Psoas muscle (tissue), 8 donors: Measurements from ENCODE around the gene DGCR2. TPM values are rescaled to one million over a fixed set of nuclear protein-coding genes. Genes with fewer than 3 reads are reported as not detected.
"Not testable (repeated sequence)": the region's sequence is repeated elsewhere in the genome, so short reads cannot be mapped to it uniquely, and the experiment has no call there.

ENCODE experiments used
- ATAC-seq, 4 donors: fragments of 200-7000 bp; cut with Tn5 transposase; one replicate each; pipeline ENCODE4 v1.9.1; 2020; ENCODE audit warnings: moderate library complexity in 3 of 4, mild to moderate bottlenecking in 2 of 4
- DNase-seq, 2 donors: peaks; one replicate each; pipeline ENCODE4 v3.0.0-alpha.2; 2020
- H3K27ac ChIP-seq: fragments of 200-600 bp; one replicate; pipeline ENCODE4 v1.8.0; 2022
- H3K27me3 ChIP-seq, 3 donors: fragments of 200-600 bp in 1 of 3; one replicate each; pipeline versions ENCODE4 v1.6.1 to v1.8.0; 2013 to 2022; ENCODE audit warnings: low read length in 2 of 3, mild to moderate bottlenecking in 2 of 3, moderate library complexity in 1 of 3; ENCODE audit not compliant: insufficient read depth in 3 of 3
- H3K36me3 ChIP-seq, 2 donors: fragments of 200-600 bp in 1 of 2; one replicate each; pipeline versions ENCODE4 v1.6.1 to v1.8.0; 2013 to 2022; ENCODE audit warnings: low read depth in 1 of 2, mild to moderate bottlenecking in 1 of 2, moderate library complexity in 1 of 2; ENCODE audit not compliant: insufficient read depth in 1 of 2
- H3K4me1 ChIP-seq: fragments of 200-600 bp; one replicate; pipeline ENCODE4 v1.8.0; 2022
- H3K4me3 ChIP-seq: fragments of 200-600 bp; one replicate; pipeline ENCODE4 v1.8.0; 2022; ENCODE audit warnings: mild to moderate bottlenecking
- H3K9me3 ChIP-seq: fragments of 200-600 bp; one replicate; pipeline ENCODE4 v1.8.0; 2022
- CTCF ChIP-seq: fragments of 200-600 bp; IDR thresholded peaks from one replicate; pipeline ENCODE4 v1.8.0; 2022; ENCODE audit warnings: antibody characterized with exemption
- WGBS, 3 donors: extraction: QIAGEN DNeasy Blood & Tissue Kit; methylation state at CpG; one replicate each; pipeline versions ENCODE4 v1.1.6 to v1.1.7; 2013; 5-methylcytosine and 5-hydroxymethylcytosine counted together
- intact Hi-C, 2 donors: fragments of 100-400 bp; cut with DNase I; formaldehyde crosslinking; loops; one replicate each; pipeline versions ENCODE4 v1.11.0 to v1.14.2; 2022
- polyA plus RNA-seq, 3 donors: library from polyadenylated mRNA; stranded (reverse); fragments of 200-250 nt; gene quantifications; one replicate each; pipeline ENCODE4 v1.2.3, GENCODE V29; 2013
- total RNA-seq, 4 donors: library from RNA; stranded (reverse); fragmentation: NEBNext Ultra II Directional in 2 of 4; extraction: Animal tissue kit (Norgen Biotek cat#: 25700) in 2 of 4; gene quantifications; one replicate each; pipeline versions ENCODE4 v1.2.1 to v1.2.4, GENCODE V29; 2021 to 2023
- donor health status: healthy with polysubstance abuse.
- donor health status: DM: no; HTN: no; CAD: no; lungs with moderate emphysema.
- donor health status: Bipolar disorder and iron deficiency.
- donor health status: healthy.
- donor health status: DM: yes; HTN: yes; CAD: no.
- donor health status: DM: no; HTN: no; CAD: no.
- donor health status: DM: no; HTN: no; CAD: no.
- donor health status: DM: yes; HTN: yes; CAD: no.

The DGCR2 gene
- total and polyA plus RNA-seq, 7 donors: 13.1 to 27.6 (median 24.5) TPM

GRCh38 chr22:19168088-19168890, 46.1 kb upstream of the DGCR2 start:
- Histone ChIP-seq H3K27ac (no peak overlapping the region), H3K36me3 (no peaks in the 10 kb centered on the region), H3K27me3 (peaks cover 0 to 49% (median 13%) of the 10 kb centered on the region in 3 donors), H3K4me3 (no peak overlapping the region), H3K9me3 (no peaks in the 10 kb centered on the region), H3K4me1 (peaks cover 12% of the 10 kb centered on the region)
- DNase-seq: no peak
- no peak for ATAC-seq
- no peak for TF ChIP-seq CTCF
- intact Hi-C loops: no loop called here
- 60 to 68% (median 67%) methylated on average over 17 of the region's 17 CpGs for WGBS, 3 donors

GRCh38 chr22:19167106-19167869, 45.1 kb upstream of the DGCR2 start:
- no peaks in the 10 kb centered on the region for H3K9me3 ChIP-seq
- DNase-seq: no peak
- H3K4me3 ChIP-seq: no peak overlapping the region
- 59 to 74% (median 68%) methylated on average over 13 of the region's 13 CpGs for WGBS, 3 donors
- TF ChIP-seq CTCF: no peak
- intact Hi-C loops: no loop called here
- no peaks in the 10 kb centered on the region for H3K36me3 ChIP-seq
- peaks cover 0 to 49% (median 13%) of the 10 kb centered on the region in 3 donors for H3K27me3 ChIP-seq
- no peak overlapping the region for H3K27ac ChIP-seq
- peaks cover 12% of the 10 kb centered on the region for H3K4me1 ChIP-seq
- no peak for ATAC-seq

GRCh38 chr22:19166421-19166820, 44.2 kb upstream of the DGCR2 start:
- intact Hi-C loops: no loop called here

GRCh38 chr22:19164425-19164824, 42.2 kb upstream of the DGCR2 start:
- Histone ChIP-seq H3K27ac (no peak overlapping the region), H3K4me1 (peaks cover under 1% of the 10 kb centered on the region), H3K36me3 (no peaks in the 10 kb centered on the region), H3K4me3 (no peak overlapping the region), H3K9me3 (no peaks in the 10 kb centered on the region), H3K27me3 (peaks cover 0 to 49% (median 13%) of the 10 kb centered on the region in 3 donors)
- WGBS, 3 donors: 95 to 98% (median 96%) methylated on average over 6 of the region's 6 CpGs
- intact Hi-C loops: no loop called here
- DNase-seq (no peak), ATAC-seq (no peak)
- no peak for TF ChIP-seq CTCF

More at GRCh38 chr22:19166421-19166820, 44.2 kb upstream of the DGCR2 start:
- 69 to 70% (median 69%) methylated on average over 8 of the region's 8 CpGs for WGBS, 3 donors
- ATAC-seq (no peak), DNase-seq (no peak)
- Histone ChIP-seq H3K9me3 (no peaks in the 10 kb centered on the region), H3K4me3 (no peak overlapping the region), H3K36me3 (no peaks in the 10 kb centered on the region), H3K27ac (no peak overlapping the region), H3K4me1 (peaks cover 12% of the 10 kb centered on the region), H3K27me3 (peaks cover 0 to 49% (median 13%) of the 10 kb centered on the region in 3 donors)
- TF ChIP-seq CTCF: no peak

- not testable (repeated sequence) for H3K9me3 ChIP-seq, H3K27ac ChIP-seq, H3K4me3 ChIP-seq, ATAC-seq, H3K4me1 ChIP-seq, DNase-seq, H3K36me3 ChIP-seq
- WGBS, 3 donors: 85 to 90% (median 87%) methylated on average over 11 of the region's 11 CpGs
- intact Hi-C loops: loop anchor here in 1 of 2 donors (5.0 kb wide), 1 partner anchor 729 kb away; no protein-coding TSS in a partner anchor
- H3K27me3 ChIP-seq: peaks cover 0 to 20% (median 0%) of the 10 kb centered on the region in 3 donors
These were observed 36.4 kb upstream of the DGCR2 start for GRCh38 chr22:19158649-19159048.

GRCh38 chr22:19156109-19156508, 33.9 kb upstream of the DGCR2 start:
- peaks cover 0 to 40% (median 9%) of the 10 kb centered on the region in 3 donors for H3K27me3 ChIP-seq
- not testable (repeated sequence) for H3K4me3 ChIP-seq, H3K36me3 ChIP-seq, ATAC-seq, H3K27ac ChIP-seq, DNase-seq, H3K4me1 ChIP-seq, H3K9me3 ChIP-seq
- intact Hi-C loops: loop anchor here in 1 of 2 donors (5.0 kb wide), 1 partner anchor 731 kb away; no protein-coding TSS in a partner anchor
- WGBS, 3 donors: 74 to 80% (median 75%) methylated on average over 9 of the region's 9 CpGs
